Measurements from ENCODE around the gene NNT. TPM values are rescaled to one million over a fixed set of nuclear protein-coding genes. Genes with fewer than 3 reads are reported as not detected.

Gene NNT
- total and polyA plus RNA-seq, 8 donors = 8.7 to 127 (median 17.5) TPM

- DNase-seq = no peak
- no peaks in the 10 kb centered on the region for H3K27me3 ChIP-seq
- H3K9me3 ChIP-seq = no peaks in the 10 kb centered on the region
- TF ChIP-seq POLR2AphosphoS5 (IDR thresholded peaks at IDR 0.05) (no peak), EP300 (IDR thresholded peaks at IDR 0.05) (no peak), POLR2A (IDR thresholded peaks at IDR 0.05) (no peak)
- TF ChIP-seq, protein P1, sequence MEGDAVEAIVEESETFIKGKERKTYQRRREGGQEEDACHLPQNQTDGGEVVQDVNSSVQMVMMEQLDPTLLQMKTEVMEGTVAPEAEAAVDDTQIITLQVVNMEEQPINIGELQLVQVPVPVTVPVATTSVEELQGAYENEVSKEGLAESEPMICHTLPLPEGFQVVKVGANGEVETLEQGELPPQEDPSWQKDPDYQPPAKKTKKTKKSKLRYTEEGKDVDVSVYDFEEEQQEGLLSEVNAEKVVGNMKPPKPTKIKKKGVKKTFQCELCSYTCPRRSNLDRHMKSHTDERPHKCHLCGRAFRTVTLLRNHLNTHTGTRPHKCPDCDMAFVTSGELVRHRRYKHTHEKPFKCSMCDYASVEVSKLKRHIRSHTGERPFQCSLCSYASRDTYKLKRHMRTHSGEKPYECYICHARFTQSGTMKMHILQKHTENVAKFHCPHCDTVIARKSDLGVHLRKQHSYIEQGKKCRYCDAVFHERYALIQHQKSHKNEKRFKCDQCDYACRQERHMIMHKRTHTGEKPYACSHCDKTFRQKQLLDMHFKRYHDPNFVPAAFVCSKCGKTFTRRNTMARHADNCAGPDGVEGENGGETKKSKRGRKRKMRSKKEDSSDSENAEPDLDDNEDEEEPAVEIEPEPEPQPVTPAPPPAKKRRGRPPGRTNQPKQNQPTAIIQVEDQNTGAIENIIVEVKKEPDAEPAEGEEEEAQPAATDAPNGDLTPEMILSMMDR (IDR thresholded peaks at IDR 0.05) = no peak
- H3K27ac ChIP-seq = peak overlapping the region in 1 of 5 donors; percentile 55
- peaks cover 0 to 30% (median 4%) of the 10 kb centered on the region in 4 donors for H3K4me1 ChIP-seq
- intact Hi-C loops (cut with DNase I; ENCODE audit: low total_unique reads) = no loop called here
- no peak overlapping the region for H3K4me3 ChIP-seq
- peaks cover 0 to 36% (median 18%) of the 10 kb centered on the region in 4 donors for H3K36me3 ChIP-seq
Measured at GRCh38 chr5:43685252-43685950, 82.4 kb downstream of the NNT start.

GRCh38 chr5:43687275-43687674, 84.3 kb downstream of the NNT start:
- Histone ChIP-seq H3K36me3 (peaks cover 0 to 21% (median 13%) of the 10 kb centered on the region in 4 donors), H3K27ac (no peak overlapping the region), H3K9me3 (no peaks in the 10 kb centered on the region), H3K27me3 (no peaks in the 10 kb centered on the region), H3K4me3 (no peak overlapping the region), H3K4me1 (peaks cover 0 to 30% (median 4%) of the 10 kb centered on the region in 4 donors)
- TF ChIP-seq POLR2A (IDR thresholded peaks at IDR 0.05) = no peak
- no peak for TF ChIP-seq POLR2AphosphoS5 (IDR thresholded peaks at IDR 0.05)
- TF ChIP-seq EP300 (IDR thresholded peaks at IDR 0.05) = no peak
- TF ChIP-seq, protein P1 (IDR thresholded peaks at IDR 0.05) = no peak
- intact Hi-C loops (cut with DNase I; ENCODE audit: low total_unique reads) = no loop called here
- WGBS, 5 donors = 84 to 96% (median 91%) methylated on average over 3 of the region's 3 CpGs
- no peak for DNase-seq

GRCh38 chr5:43691275-43691674, 88.3 kb downstream of the NNT start:
- Histone ChIP-seq H3K4me3 (no peak overlapping the region), H3K27me3 (no peaks in the 10 kb centered on the region), H3K9me3 (peaks cover 0 to 17% (median 2%) of the 10 kb centered on the region in 4 donors), H3K27ac (no peak overlapping the region), H3K36me3 (peaks cover 0 to 25% (median 10%) of the 10 kb centered on the region in 4 donors), H3K4me1 (peaks cover 0 to 9% (median 0%) of the 10 kb centered on the region in 4 donors)
- TF ChIP-seq EP300 (IDR thresholded peaks at IDR 0.05) = no peak
- TF ChIP-seq POLR2A (IDR thresholded peaks at IDR 0.05) = no peak
- TF ChIP-seq POLR2AphosphoS5 (IDR thresholded peaks at IDR 0.05) = no peak
- TF ChIP-seq, protein P1 (IDR thresholded peaks at IDR 0.05) = no peak
- no peak for DNase-seq
- 83 to 95% (median 92%) methylated on average over 4 of the region's 4 CpGs for WGBS, 5 donors
- intact Hi-C loops (cut with DNase I; ENCODE audit: low total_unique reads) = no loop called here

DNA sequence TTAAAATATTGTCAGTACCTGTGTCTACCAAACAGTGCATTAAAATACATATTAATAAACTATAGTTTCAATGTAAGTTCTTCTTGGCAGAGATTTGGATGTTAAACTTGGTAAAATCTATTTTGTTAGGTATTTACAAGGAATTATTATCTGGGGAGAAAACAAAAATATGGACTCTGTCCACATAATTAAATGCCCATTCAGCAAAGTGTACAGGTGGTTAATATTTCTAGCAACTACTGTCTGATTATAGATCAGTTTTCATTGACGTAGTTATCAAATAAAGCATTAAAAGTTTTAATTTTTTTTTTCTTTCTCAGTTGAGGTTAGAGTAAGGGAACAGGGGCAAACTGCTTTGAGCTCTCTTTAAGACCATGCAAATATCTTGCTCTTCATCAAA, 88.9 kb downstream of the NNT start:
- intact Hi-C loops (cut with DNase I; ENCODE audit: low total_unique reads) = no loop called here
- WGBS, 5 donors = 80 to 94% (median 88%) methylated on average over 1 of the region's 1 CpG
- Histone ChIP-seq H3K4me1 (peaks cover 0 to 9% (median 0%) of the 10 kb centered on the region in 4 donors), H3K27ac (no peak overlapping the region), H3K4me3 (no peak overlapping the region), H3K36me3 (peaks cover 0 to 31% (median 16%) of the 10 kb centered on the region in 4 donors), H3K9me3 (peaks cover 0 to 21% (median 5%) of the 10 kb centered on the region in 4 donors), H3K27me3 (no peaks in the 10 kb centered on the region)
- TF ChIP-seq POLR2AphosphoS5 (IDR thresholded peaks at IDR 0.05) (no peak), POLR2A (IDR thresholded peaks at IDR 0.05) (no peak), EP300 (IDR thresholded peaks at IDR 0.05) (no peak)
- TF ChIP-seq, protein P1 (IDR thresholded peaks at IDR 0.05) = no peak
- DNase-seq = no peak
